Measurements from ENCODE around the gene CMTM8.

DNA sequence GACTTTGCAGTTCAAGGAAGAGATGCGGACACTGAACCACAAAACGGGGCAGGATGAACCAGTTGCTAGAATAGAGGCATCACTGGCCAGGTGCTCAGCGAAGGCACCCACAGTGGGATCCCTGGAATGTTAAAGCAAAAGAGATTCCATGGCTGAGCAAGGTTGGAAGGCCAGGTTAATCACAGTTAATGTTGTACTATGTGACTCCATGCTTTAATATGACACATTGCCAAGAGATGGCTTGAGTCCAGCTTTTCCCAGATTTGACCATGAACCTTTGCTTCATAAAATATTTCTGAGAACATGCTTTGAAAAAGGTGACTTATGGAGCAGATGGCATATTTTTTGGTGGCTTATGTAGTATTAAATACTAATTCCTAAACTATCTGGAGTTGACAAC lies 77.0 kb downstream of the CMTM8 start:
- TF ChIP-seq, protein P1, sequence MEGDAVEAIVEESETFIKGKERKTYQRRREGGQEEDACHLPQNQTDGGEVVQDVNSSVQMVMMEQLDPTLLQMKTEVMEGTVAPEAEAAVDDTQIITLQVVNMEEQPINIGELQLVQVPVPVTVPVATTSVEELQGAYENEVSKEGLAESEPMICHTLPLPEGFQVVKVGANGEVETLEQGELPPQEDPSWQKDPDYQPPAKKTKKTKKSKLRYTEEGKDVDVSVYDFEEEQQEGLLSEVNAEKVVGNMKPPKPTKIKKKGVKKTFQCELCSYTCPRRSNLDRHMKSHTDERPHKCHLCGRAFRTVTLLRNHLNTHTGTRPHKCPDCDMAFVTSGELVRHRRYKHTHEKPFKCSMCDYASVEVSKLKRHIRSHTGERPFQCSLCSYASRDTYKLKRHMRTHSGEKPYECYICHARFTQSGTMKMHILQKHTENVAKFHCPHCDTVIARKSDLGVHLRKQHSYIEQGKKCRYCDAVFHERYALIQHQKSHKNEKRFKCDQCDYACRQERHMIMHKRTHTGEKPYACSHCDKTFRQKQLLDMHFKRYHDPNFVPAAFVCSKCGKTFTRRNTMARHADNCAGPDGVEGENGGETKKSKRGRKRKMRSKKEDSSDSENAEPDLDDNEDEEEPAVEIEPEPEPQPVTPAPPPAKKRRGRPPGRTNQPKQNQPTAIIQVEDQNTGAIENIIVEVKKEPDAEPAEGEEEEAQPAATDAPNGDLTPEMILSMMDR (IDR thresholded peaks at IDR 0.05; ENCODE audit: borderline replicate concordance, extremely low read depth, low read length, poor library complexity, severe bottlenecking) = no peak
- TF ChIP-seq EZH2 (IDR thresholded peaks at IDR 0.05; ENCODE audit: borderline replicate concordance, low read depth, low read length, severe bottlenecking) = no peak
